Endothelial cell of umbilical vein (primary cell): ENCODE data around the gene TMC3. TPM values are rescaled to one million over a fixed set of nuclear protein-coding genes. Genes with fewer than 3 reads are reported as not detected.

Experiments used
- BruUV-seq: library from RNA; stranded (reverse); fragments of 400-500 nt; replicated peaks from 2 replicates; lab custom pipeline; 2021; lab: Mats Ljungman, UMichigan
- CTCF ChIA-PET: fragments of 300-600, 350-600 bp; sonication (Branson Sonifier 250); formaldehyde crosslinking; loops from one replicate; lab custom pipeline; 2021; ENCODE audit warnings: antibody characterized with exemption, inconsistent platforms; lab: Charles Lee
- POLR2A ChIA-PET: fragments of 300-600, 350-600 bp; sonication (Branson Sonifier 250); formaldehyde crosslinking; loops from one replicate; lab custom pipeline; 2021; ENCODE audit warnings: antibody characterized with exemption, inconsistent platforms; lab: Charles Lee
- DNase-seq: peaks from one replicate; pipeline ENCODE4 v3.0.0-alpha.2; 2011; ENCODE audit warnings: low read depth, low spot score
- FAIRE-seq: peaks from 2 replicates; lab custom pipeline; 2011; peaks lifted over from hg19 to GRCh38; lab: Jason Lieb, UNC
- H2AFZ ChIP-seq: 2 replicates; pipeline ENCODE4 v1.6.0; 2012; ENCODE audit warnings: low read depth, low read length, control low read depth, inconsistent platforms
- H3K27ac ChIP-seq: 2 replicates; pipeline ENCODE4 v1.5.1; 2011; ENCODE audit warnings: low read depth, mild to moderate bottlenecking, control low read depth, low read length, moderate library complexity; ENCODE audit not compliant: insufficient read depth
- H3K27me3 ChIP-seq, 2 experiments: 2 replicates each; pipeline versions ENCODE4 v1.6.0 to v1.6.1; 2011; ENCODE audit warnings: low read length in 2 of 2, mixed read lengths in 1 of 2; ENCODE audit not compliant: control insufficient read depth in 2 of 2, insufficient read depth in 2 of 2
- H3K36me3 ChIP-seq, 2 experiments: 2 replicates in 1 of 2; 3 replicates in 1 of 2; pipeline ENCODE4 v1.5.1; 2011; ENCODE audit warnings: low read length in 2 of 2, mild to moderate bottlenecking in 1 of 2, moderate library complexity in 1 of 2; ENCODE audit not compliant: control insufficient read depth in 2 of 2, insufficient read depth in 2 of 2; ENCODE audit errors: extremely low read depth in 1 of 2
- H3K4me1 ChIP-seq: 3 replicates; pipeline ENCODE4 v1.5.1; 2011; ENCODE audit warnings: mild to moderate bottlenecking, low read length; ENCODE audit not compliant: control insufficient read depth, insufficient read depth; ENCODE audit errors: extremely low read depth
- H3K4me2 ChIP-seq: 2 replicates; pipeline ENCODE4 v1.6.1; 2011; ENCODE audit warnings: low read length, control low read depth, mixed read lengths; ENCODE audit not compliant: insufficient read depth
- H3K4me3 ChIP-seq, 3 experiments: fragments of 200-600 bp in 1 of 3; sonication (generic), shearing (Covaris generic) in 1 of 3; replicated peaks in 1 of 3; 2 replicates each; pipeline ENCODE4 v1.5.1; 2011 to 2016; ENCODE audit warnings: control low read depth in 3 of 3, low read length in 3 of 3, mild to moderate bottlenecking in 2 of 3, inconsistent platforms in 1 of 3, low read depth in 1 of 3, moderate library complexity in 1 of 3; ENCODE audit not compliant: insufficient read depth in 1 of 3
- H3K79me2 ChIP-seq: 2 replicates; pipeline ENCODE4 v1.6.0; 2012; ENCODE audit warnings: low read length, inconsistent platforms; ENCODE audit not compliant: control insufficient read depth, insufficient read depth
- H3K9ac ChIP-seq: replicated peaks from 2 replicates; pipeline ENCODE3; 2011; ENCODE audit warnings: low read length, control low read depth; ENCODE audit not compliant: insufficient read depth; ENCODE audit errors: extremely low read depth
- H3K9me1 ChIP-seq: replicated peaks from 3 replicates; pipeline ENCODE4 v1.6.0; 2011; ENCODE audit warnings: mild to moderate bottlenecking, low read length; ENCODE audit not compliant: control insufficient read depth, insufficient read depth; ENCODE audit errors: extremely low read depth
- H3K9me3 ChIP-seq: replicated peaks from 2 replicates; pipeline ENCODE4 v1.5.1; 2012; ENCODE audit warnings: low read length, inconsistent platforms; ENCODE audit not compliant: control insufficient read depth, insufficient read depth
- H4K20me1 ChIP-seq: replicated peaks from 2 replicates; pipeline ENCODE3; 2011; ENCODE audit warnings: mild to moderate bottlenecking, low read length; ENCODE audit not compliant: control insufficient read depth, insufficient read depth; ENCODE audit errors: extremely low read depth
- EZH2 ChIP-seq: IDR thresholded peaks from 2 replicates; pipeline ENCODE4 v1.6.1; 2012; ENCODE audit warnings: borderline replicate concordance, low read depth, mild to moderate bottlenecking, moderate library complexity, low read length, inconsistent platforms; ENCODE audit not compliant: severe bottlenecking
- FOS ChIP-seq: IDR thresholded peaks from 2 replicates; pipeline ENCODE4 v1.6.1; 2011; ENCODE audit warnings: mild to moderate bottlenecking, low read length, moderate library complexity, borderline replicate concordance; ENCODE audit not compliant: insufficient read depth
- GATA2 ChIP-seq: IDR thresholded peaks from 2 replicates; pipeline ENCODE4 v1.7.0; 2011; ENCODE audit warnings: low read depth, mild to moderate bottlenecking, moderate library complexity, mixed read lengths, low read length; ENCODE audit not compliant: insufficient read length, insufficient read depth
- JUN ChIP-seq: IDR thresholded peaks from 2 replicates; pipeline ENCODE4 v1.6.1; 2011; ENCODE audit warnings: borderline replicate concordance, low read depth; ENCODE audit not compliant: insufficient read length, insufficient read depth
- MYC ChIP-seq: IDR thresholded peaks from one replicate; pipeline ENCODE4 v1.6.1; 2011; ENCODE audit warnings: mild to moderate bottlenecking, low read depth, low read length
- POLR2A ChIP-seq: IDR thresholded peaks from 2 replicates; pipeline ENCODE4 v1.6.1; 2012; ENCODE audit warnings: low read depth, mild to moderate bottlenecking, control low read depth, low read length
- POLR2AphosphoS5 ChIP-seq: IDR thresholded peaks from 2 replicates; pipeline ENCODE4 v1.6.1; 2012; ENCODE audit warnings: low read depth, mild to moderate bottlenecking, control low read depth, low read length, moderate library complexity; ENCODE audit not compliant: insufficient read depth
- dilution Hi-C: fragments of 300-500 bp; cut with MboI; formaldehyde crosslinking; loops from one replicate; pipeline ENCODE4 v1.15.0; 2019; ENCODE audit warnings: low sequenced_read_pairs; ENCODE audit not compliant: extremely low pct_ligation_motif_present
- intact Hi-C: fragments of 100-400 bp; cut with micrococcal nuclease; formaldehyde crosslinking; loops from one replicate; pipeline ENCODE4 v1.10.0; 2022
- polyA plus RNA-seq, 4 experiments: library from polyadenylated mRNA; depleted of rRNA in 3 of 4; stranded (reverse) in 3 of 4; unstranded in 1 of 4; fragments of >200 nt; gene quantifications; 2 replicates each; pipeline versions ENCODE4 v1.2.1 to v1.2.3, GENCODE V29; 2011 to 2012; ENCODE audit warnings: missing spikeins in 1 of 4
- total RNA-seq: library from RNA; stranded (reverse); gene quantifications from 2 replicates; pipeline ENCODE4 v1.2.3, GENCODE V29; 2021
- TF ChIP-seq, protein P1 (sequence below): IDR thresholded peaks from 2 replicates; pipeline ENCODE4 v1.6.1; 2011; ENCODE audit not compliant: insufficient read depth, insufficient read length
- TF ChIP-seq, protein P2 (sequence below), 2 donors: IDR thresholded peaks; 1 replicate in 1 of 2; 2 replicates in 1 of 2; pipeline ENCODE4 v1.5.1; 2011; ENCODE audit warnings: low read length in 2 of 2, mild to moderate bottlenecking in 2 of 2, moderate library complexity in 2 of 2, control low read depth in 1 of 2, inconsistent platforms in 1 of 2, low read depth in 1 of 2; ENCODE audit not compliant: insufficient read depth in 1 of 2; ENCODE audit errors: extremely low read depth in 1 of 2

TMC3 gene
- total and polyA plus RNA-seq, 2 donors (not counting 3 experiments of a cell fraction or from before 2014, with no cell fraction given) = not detected

DNA sequence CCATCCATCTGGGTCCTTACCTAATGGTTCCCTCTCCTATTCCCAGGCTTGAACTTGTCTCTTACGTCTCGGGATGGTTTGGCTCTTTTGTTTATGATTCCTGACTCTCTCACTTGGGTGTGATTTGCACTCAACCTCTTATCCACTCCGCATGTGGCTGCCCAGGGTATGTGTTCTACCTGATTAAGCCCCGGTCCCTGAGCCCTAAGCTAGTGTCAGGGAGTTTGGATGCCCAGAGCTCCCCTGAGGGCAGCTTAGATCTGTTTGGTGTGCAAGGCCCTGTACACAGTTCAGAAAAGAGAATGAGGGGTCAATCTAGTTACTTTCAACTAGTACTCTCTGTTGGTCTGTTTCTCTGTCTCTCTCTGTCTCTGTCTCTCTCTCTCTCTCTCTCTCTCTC lies 34.2 kb downstream of the TMC3 start:
- dilution Hi-C loops (no loop called here), intact Hi-C loops (no loop called here)
- ChIA-PET CTCF (interaction anchor here (1.5 to 2.5 kb wide), 2 partner anchors 65 to 73 kb away, joined by 4 to 10 read pairs; no protein-coding TSS in a partner anchor), POLR2A (no interaction called here)
- Histone ChIP-seq H3K36me3 (no peaks in the 10 kb centered on the region), H3K27ac (no peak overlapping the region), H3K4me1 (peaks cover 4% of the 10 kb centered on the region), H3K9me3 (no peaks in the 10 kb centered on the region), H3K79me2 (no peaks in the 10 kb centered on the region), H3K9ac (no peak overlapping the region), H3K4me3 (no peak overlapping the region), H3K27me3 (peaks cover 3 to 6% of the 10 kb centered on the region in 2 experiments), H3K9me1 (no peaks in the 10 kb centered on the region), H4K20me1 (no peaks in the 10 kb centered on the region), H2AFZ (no peak overlapping the region), H3K4me2 (no peak overlapping the region)
- FAIRE-seq = no peak
- TF ChIP-seq JUN (no peak), FOS (no peak), GATA2 (no peak), POLR2A (no peak), MYC (no peak), EZH2 (no peak), POLR2AphosphoS5 (no peak)
- TF ChIP-seq, protein P1, sequence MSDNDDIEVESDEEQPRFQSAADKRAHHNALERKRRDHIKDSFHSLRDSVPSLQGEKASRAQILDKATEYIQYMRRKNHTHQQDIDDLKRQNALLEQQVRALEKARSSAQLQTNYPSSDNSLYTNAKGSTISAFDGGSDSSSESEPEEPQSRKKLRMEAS = no peak
- TF ChIP-seq, protein P2, sequence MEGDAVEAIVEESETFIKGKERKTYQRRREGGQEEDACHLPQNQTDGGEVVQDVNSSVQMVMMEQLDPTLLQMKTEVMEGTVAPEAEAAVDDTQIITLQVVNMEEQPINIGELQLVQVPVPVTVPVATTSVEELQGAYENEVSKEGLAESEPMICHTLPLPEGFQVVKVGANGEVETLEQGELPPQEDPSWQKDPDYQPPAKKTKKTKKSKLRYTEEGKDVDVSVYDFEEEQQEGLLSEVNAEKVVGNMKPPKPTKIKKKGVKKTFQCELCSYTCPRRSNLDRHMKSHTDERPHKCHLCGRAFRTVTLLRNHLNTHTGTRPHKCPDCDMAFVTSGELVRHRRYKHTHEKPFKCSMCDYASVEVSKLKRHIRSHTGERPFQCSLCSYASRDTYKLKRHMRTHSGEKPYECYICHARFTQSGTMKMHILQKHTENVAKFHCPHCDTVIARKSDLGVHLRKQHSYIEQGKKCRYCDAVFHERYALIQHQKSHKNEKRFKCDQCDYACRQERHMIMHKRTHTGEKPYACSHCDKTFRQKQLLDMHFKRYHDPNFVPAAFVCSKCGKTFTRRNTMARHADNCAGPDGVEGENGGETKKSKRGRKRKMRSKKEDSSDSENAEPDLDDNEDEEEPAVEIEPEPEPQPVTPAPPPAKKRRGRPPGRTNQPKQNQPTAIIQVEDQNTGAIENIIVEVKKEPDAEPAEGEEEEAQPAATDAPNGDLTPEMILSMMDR (IDR thresholded peaks at IDR 0.05; ENCODE audit: extremely low read depth in 1 of 2, insufficient read depth in 1 of 2, low read depth in 1 of 2, low read length in 2 of 2) = no peak
- DNase-seq = no peak
- no TSS peak for BruUV-seq
